Left lung (tissue), 14 donors: Measurements from ENCODE around the gene ASB8. TPM values are rescaled to one million over a fixed set of nuclear protein-coding genes. Genes with fewer than 3 reads are reported as not detected.
A peak's percentile ranks its signal among the peaks of the same experiment; 100 is the strongest.

Source experiments
- ATAC-seq: fragments of 200-7000 bp; cut with Tn5 transposase; one replicate; pipeline ENCODE4 v1.9.1; 2020; ENCODE audit warnings: moderate library complexity
- DNase-seq, 4 donors: peaks; one replicate each; pipeline ENCODE4 v3.0.0-alpha.2; 2013 to 2020
- H3K27ac ChIP-seq, 2 donors: fragments of 200-600 bp; sonication (generic) in 1 of 2; one replicate each; pipeline versions ENCODE4 v1.5.0 to v1.8.0; 2020 to 2021
- H3K27me3 ChIP-seq, 2 donors: fragments of 200-600 bp; sonication (generic) in 1 of 2; one replicate each; pipeline versions ENCODE4 v1.5.0 to v1.8.0; 2020 to 2021
- H3K36me3 ChIP-seq, 2 donors: fragments of 200-600 bp; sonication (generic) in 1 of 2; one replicate each; pipeline versions ENCODE4 v1.5.0 to v1.8.0; 2020 to 2021
- H3K4me1 ChIP-seq, 2 donors: fragments of 200-600 bp; one replicate each; pipeline ENCODE4 v1.8.0; 2021
- H3K4me3 ChIP-seq, 2 donors: fragments of 200-600 bp; sonication (generic) in 1 of 2; one replicate each; pipeline versions ENCODE4 v1.5.0 to v1.8.0; 2020 to 2021; ENCODE audit warnings: mild to moderate bottlenecking in 1 of 2
- H3K9me3 ChIP-seq, 2 donors: fragments of 200-600 bp; sonication (generic) in 1 of 2; one replicate each; pipeline versions ENCODE4 v1.5.0 to v1.8.0; 2020 to 2021
- intact Hi-C, 2 donors: fragments of 100-400 bp; cut with DNase I; formaldehyde crosslinking; loops; one replicate each; pipeline versions ENCODE4 v1.11.2 to v1.14.2; 2022
- long read RNA-seq, 12 donors: library from polyadenylated mRNA in 2 of 12; unstranded in 2 of 12; transcript quantifications; one replicate each; pipeline ENCODE4 v2.0.0 and lab custom pipeline, GENCODE V29; 2019 to 2026
- polyA plus RNA-seq, 6 donors: library from polyadenylated mRNA; unstranded; fragments of 120-200 nt; gene quantifications; one replicate each; pipeline ENCODE4 v1.2.1, GENCODE V29; 2013; ENCODE audit not compliant: insufficient read length in 6 of 6
- total RNA-seq, 2 donors: library from RNA; stranded (reverse); fragmentation: NEBNext Ultra II Directional; extraction: Animal tissue kit (Norgen Biotek cat#: 25700); gene quantifications; one replicate each; pipeline ENCODE4 v1.2.1, GENCODE V29; 2021
- TF ChIP-seq, protein P1 (sequence below), 2 donors: fragments of 200-600 bp; sonication (generic) in 1 of 2; IDR thresholded peaks; one replicate each; pipeline versions ENCODE4 v1.5.0 to v1.8.0; 2021; ENCODE audit warnings: antibody characterized with exemption in 2 of 2
- donor health status: DM: no; HTN: yes; CAD: no.
- donor health status: DM: no; HTN: no; CAD: no.

The ASB8 gene
- total RNA-seq (10 to 100 TPM; 26.8 to 30.4 TPM), polyA plus RNA-seq (10 to 100 TPM; 34.6 to 44.5 (median 38.8) TPM)
- long read RNA-seq, donor 1, transcript ASB8-201 (4 exons, 2,615 nt) = major isoform, 14 of 20 reads
- long read RNA-seq, donor 1, partial matches to known transcripts = 0 of 20 reads
- long read RNA-seq, donor 1, other reads (novel, unspliced or antisense) = 0 of 20 reads
- long read RNA-seq, donor 2, transcript ASB8-201 (4 exons, 2,615 nt) = major isoform, 10 of 13 reads
- long read RNA-seq, donor 2, partial matches to known transcripts = 0 of 13 reads
- long read RNA-seq, donor 2, other reads (novel, unspliced or antisense) = 0 of 13 reads
- long read RNA-seq, donor 3, partial matches to known transcripts = 0 of 5 reads
- long read RNA-seq, donor 3, other reads (novel, unspliced or antisense) = 0 of 5 reads
- long read RNA-seq, donor 4, transcript ASB8-201 (4 exons, 2,615 nt) = major isoform, 19 of 30 reads
- long read RNA-seq, donor 4, transcript ASB8-205 (4 exons, 2,610 nt) = minor isoform, 7 of 30 reads
- long read RNA-seq, donor 4, partial matches to known transcripts = 2 of 30 reads
- long read RNA-seq, donor 4, other reads (novel, unspliced or antisense) = 0 of 30 reads
- long read RNA-seq, donor 5, transcript ASB8-201 (4 exons, 2,615 nt) = major isoform, 12 of 17 reads
- long read RNA-seq, donor 5, partial matches to known transcripts = 0 of 17 reads
- long read RNA-seq, donor 5, other reads (novel, unspliced or antisense) = 0 of 17 reads
- long read RNA-seq, donor 6, transcript ASB8-201 (4 exons, 2,615 nt) = major isoform, 7 of 10 reads
- long read RNA-seq, donor 6, partial matches to known transcripts = 0 of 10 reads
- long read RNA-seq, donor 6, other reads (novel, unspliced or antisense) = 0 of 10 reads
- long read RNA-seq, donor 7, partial matches to known transcripts = 0 of 3 reads
- long read RNA-seq, donor 7, other reads (novel, unspliced or antisense) = 0 of 3 reads
- long read RNA-seq, donor 8, partial matches to known transcripts = 0 of 2 reads
- long read RNA-seq, donor 8, other reads (novel, unspliced or antisense) = 0 of 2 reads
- long read RNA-seq, donor 9 = 0 reads
- long read RNA-seq, donor 10, transcript ASB8-201 (4 exons, 2,615 nt) = major isoform, 48 of 67 reads
- long read RNA-seq, donor 10, transcript ASB8-205 (4 exons, 2,610 nt) = minor isoform, 9 of 67 reads
- long read RNA-seq, donor 10, partial matches to known transcripts = 3 of 67 reads
- long read RNA-seq, donor 10, other reads (novel, unspliced or antisense) = 4 of 67 reads
- long read RNA-seq, donor 11, transcript ASB8-201 (4 exons, 2,615 nt) = major isoform, 13 of 22 reads
- long read RNA-seq, donor 11, partial matches to known transcripts = 0 of 22 reads
- long read RNA-seq, donor 11, other reads (novel, unspliced or antisense) = 0 of 22 reads
- long read RNA-seq, donor 12, transcript ASB8-201 (4 exons, 2,615 nt) = major isoform, 9 of 12 reads
- long read RNA-seq, donor 12, partial matches to known transcripts = 0 of 12 reads
- long read RNA-seq, donor 12, other reads (novel, unspliced or antisense) = 0 of 12 reads

DNA sequence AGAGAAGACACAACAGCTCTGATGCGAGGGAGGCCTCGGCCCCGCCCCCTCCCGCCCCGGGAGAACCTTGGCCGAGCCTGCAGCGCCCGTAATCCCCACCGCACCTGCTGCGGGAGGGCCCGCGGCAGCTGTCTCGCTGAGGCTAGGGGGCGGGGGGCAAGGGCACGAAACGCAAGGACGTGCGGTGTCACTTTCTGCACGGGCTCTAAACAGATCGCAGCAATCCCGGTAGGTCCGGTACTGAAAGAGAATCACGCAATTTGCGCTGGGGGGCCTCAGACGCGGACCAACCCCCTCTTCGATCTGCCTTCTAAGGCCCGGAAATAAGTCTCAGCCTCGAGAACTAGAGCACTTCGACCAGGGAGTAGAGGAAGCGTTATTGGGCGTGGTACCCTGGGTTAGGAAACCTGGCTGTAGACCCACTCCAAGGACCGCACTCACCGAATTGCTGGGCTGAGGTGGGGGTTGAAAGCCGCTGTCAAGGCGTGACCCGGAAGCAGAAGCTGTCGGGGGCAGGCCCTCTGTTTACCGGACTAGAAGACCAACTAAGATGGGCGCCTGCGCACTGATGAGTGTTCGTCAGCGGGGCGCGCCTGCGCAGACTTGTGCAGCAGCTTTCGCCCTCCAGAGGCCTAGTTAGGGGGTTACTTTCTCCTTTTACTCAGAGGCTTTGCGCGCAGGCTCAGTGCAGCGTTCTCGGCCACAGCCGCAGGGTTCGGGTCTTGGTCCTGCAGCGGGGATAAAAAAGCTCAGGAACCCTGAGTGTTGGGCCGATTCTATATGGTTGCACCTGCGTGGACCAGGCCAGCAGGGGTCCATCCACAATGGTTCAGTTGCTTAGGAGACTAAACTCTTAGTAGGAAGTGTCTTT is at the start of gene ASB8:
TSS of gene ASB8 (minus strand) at position 498 of the 871 bp plus-strand sequence. CDS start 4,019 bp downstream, outside the sequence.
- DNase-seq = peak; percentile 97 to 99 (median 98)
- intact Hi-C loops = loop anchor here in 1 of 2 donors (5.0 kb wide), 1 partner anchor 50 kb away; the partner anchor contains the start of gene SENP1
- no peaks in the 10 kb centered on the region for H3K9me3 ChIP-seq
- H3K27me3 ChIP-seq = no peaks in the 10 kb centered on the region
- peak within 1 kb of the TSS; percentile 83 to 89 for H3K27ac ChIP-seq
- peak within 1 kb of the TSS; percentile 78 to 97 for H3K4me3 ChIP-seq
- peak; percentile 98 for ATAC-seq
- peaks cover 0 to 12% of the 10 kb centered on the region in 2 donors for H3K36me3 ChIP-seq
- H3K4me1 ChIP-seq = peaks cover 0 to 18% of the 10 kb centered on the region in 2 donors
- TF ChIP-seq, protein P1, sequence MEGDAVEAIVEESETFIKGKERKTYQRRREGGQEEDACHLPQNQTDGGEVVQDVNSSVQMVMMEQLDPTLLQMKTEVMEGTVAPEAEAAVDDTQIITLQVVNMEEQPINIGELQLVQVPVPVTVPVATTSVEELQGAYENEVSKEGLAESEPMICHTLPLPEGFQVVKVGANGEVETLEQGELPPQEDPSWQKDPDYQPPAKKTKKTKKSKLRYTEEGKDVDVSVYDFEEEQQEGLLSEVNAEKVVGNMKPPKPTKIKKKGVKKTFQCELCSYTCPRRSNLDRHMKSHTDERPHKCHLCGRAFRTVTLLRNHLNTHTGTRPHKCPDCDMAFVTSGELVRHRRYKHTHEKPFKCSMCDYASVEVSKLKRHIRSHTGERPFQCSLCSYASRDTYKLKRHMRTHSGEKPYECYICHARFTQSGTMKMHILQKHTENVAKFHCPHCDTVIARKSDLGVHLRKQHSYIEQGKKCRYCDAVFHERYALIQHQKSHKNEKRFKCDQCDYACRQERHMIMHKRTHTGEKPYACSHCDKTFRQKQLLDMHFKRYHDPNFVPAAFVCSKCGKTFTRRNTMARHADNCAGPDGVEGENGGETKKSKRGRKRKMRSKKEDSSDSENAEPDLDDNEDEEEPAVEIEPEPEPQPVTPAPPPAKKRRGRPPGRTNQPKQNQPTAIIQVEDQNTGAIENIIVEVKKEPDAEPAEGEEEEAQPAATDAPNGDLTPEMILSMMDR (IDR thresholded peaks at IDR 0.05) = peak; percentile 26 to 53

GRCh38 chr12:48203192-48203591 is 45.9 kb upstream of the ASB8 start, which contains the start of gene OR10AD1:
OR10AD1 (minus strand) TSS chr12:48203292; CDS start chr12:48203292, 0 bp downstream.
- ATAC-seq = no peak

GRCh38 chr12:48202766-48203165 is 45.5 kb upstream of the ASB8 start:
- intact Hi-C loops = no loop called here
- TF ChIP-seq, protein P1 (IDR thresholded peaks at IDR 0.05) = no peak
- Histone ChIP-seq H3K27ac (no peak overlapping the region), H3K4me3 (no peak overlapping the region), H3K4me1 (peaks cover 7 to 28% of the 10 kb centered on the region in 2 donors), H3K27me3 (no peaks in the 10 kb centered on the region), H3K36me3 (peaks cover 0 to 7% of the 10 kb centered on the region in 2 donors), H3K9me3 (peaks cover 0 to 26% of the 10 kb centered on the region in 2 donors)
- DNase-seq (no peak), ATAC-seq (no peak)

More at GRCh38 chr12:48203192-48203591, 45.9 kb upstream of the ASB8 start, which contains the start of gene OR10AD1:
- Histone ChIP-seq H3K4me1 (peaks cover 7 to 27% of the 10 kb centered on the region in 2 donors), H3K27ac (no peak within 1 kb of the TSS), H3K36me3 (peaks cover 0 to 7% of the 10 kb centered on the region in 2 donors), H3K9me3 (peaks cover 0 to 29% of the 10 kb centered on the region in 2 donors), H3K27me3 (no peaks in the 10 kb centered on the region), H3K4me3 (no peak within 1 kb of the TSS)
- intact Hi-C loops = no loop called here
- no peak for DNase-seq
- TF ChIP-seq, protein P1 (IDR thresholded peaks at IDR 0.05) = no peak

DNA sequence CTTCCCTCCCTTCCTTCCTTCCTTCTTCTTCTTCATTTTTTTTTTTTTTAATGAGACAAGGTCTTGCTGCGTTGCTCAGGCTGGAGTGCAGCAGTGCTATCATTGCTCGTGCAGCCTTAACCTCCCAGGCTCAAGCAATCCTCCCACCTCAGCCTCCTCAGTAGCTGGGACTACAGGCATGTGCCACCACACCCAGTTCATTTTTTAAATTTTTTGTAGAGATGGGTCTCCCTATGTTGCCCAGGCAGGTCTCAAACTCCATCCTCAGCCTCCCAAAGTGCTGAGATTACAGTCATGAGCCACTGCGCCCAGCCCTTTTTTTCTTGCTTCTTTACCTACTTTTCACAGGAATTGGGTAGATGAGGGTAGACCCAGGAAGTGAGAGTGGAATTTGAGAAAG is 44.2 kb upstream of the ASB8 start:
- Histone ChIP-seq H3K27ac (peak overlapping the region in 1 of 2 donors; percentile 95), H3K27me3 (no peaks in the 10 kb centered on the region), H3K9me3 (peaks cover 0 to 14% of the 10 kb centered on the region in 2 donors), H3K4me3 (no peak overlapping the region), H3K4me1 (peaks cover 7 to 33% of the 10 kb centered on the region in 2 donors), H3K36me3 (peaks cover 0 to 7% of the 10 kb centered on the region in 2 donors)
- no peak for ATAC-seq
- DNase-seq = no peak
- TF ChIP-seq, protein P1 (IDR thresholded peaks at IDR 0.05) = no peak
- intact Hi-C loops = no loop called here
